H4 (cell line): ENCODE measurements around the gene MFAP2. TPM values are rescaled to one million over a fixed set of nuclear protein-coding genes. Genes with fewer than 3 reads are reported as not detected.

Source experiments
- DNase-seq: peaks from one replicate; pipeline ENCODE4 v3.0.0-alpha.2; 2015; ENCODE audit warnings: low spot score
- total RNA-seq: library from RNA; depleted of rRNA; stranded (reverse); fragments of >200 nt; shearing (Covaris generic); gene quantifications from 2 replicates; pipeline ENCODE4 v1.2.3, GENCODE V29; 2014

Gene MFAP2
- total RNA-seq, 1 experiment from 2014 or later = 15.8 TPM

DNA sequence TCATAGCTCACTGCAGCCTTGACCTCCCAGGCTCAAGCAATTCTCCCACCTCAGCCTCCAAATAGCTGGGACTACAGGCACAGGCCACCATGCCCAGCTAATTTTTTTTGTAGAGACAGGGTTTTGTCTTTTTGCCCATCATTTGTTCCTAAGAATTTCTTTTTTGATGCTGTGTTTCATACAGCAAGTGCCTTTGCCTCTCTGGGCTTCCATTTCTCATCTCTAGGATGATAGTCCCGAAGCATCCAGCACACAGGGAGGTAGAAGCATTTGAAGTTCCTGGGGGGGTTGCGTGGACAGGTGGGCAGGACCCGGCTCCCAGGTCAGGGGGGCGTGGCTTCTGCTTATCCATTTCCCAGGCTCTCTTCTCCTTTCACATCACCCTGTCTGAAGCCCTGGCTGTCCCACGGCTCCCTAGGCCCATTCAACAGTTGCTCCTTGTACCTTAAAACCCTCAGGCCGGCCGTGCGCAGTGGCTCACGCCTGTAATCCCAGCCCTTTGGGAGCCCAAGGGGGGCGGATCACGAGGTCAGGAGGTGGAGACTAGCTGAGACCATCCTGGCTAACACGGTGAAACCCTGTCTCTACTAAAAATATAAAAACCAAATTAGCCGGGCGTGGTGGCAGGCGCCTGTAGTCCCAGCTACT is 27.9 kb upstream of the MFAP2 start:
- no peak for DNase-seq

- no peak for DNase-seq
Observed at GRCh38 chr1:17007121-17007520, 26.7 kb upstream of the MFAP2 start.

- DNase-seq = no peak
Observed at GRCh38 chr1:17005365-17005740, 24.9 kb upstream of the MFAP2 start.

- no peak for DNase-seq
Observed at GRCh38 chr1:17004466-17005364, 24.3 kb upstream of the MFAP2 start.

DNA sequence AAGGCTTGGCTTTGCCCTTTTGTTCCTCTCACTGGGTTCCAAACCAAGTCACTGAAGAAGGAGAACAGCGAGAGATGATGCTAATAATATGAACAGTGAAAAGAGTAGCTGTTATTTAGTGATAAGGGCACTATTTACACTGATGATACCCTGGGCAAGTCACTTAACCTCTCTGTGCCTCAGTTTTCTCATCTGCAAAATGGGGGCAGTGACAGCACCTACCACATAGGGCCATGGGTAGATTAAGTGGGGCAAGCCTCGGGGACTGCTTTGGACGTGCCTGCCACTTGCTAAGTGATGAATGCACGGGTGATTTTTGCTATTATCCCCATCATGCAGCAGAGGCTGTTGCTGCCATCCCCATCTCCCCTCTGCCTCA is 22.1 kb upstream of the MFAP2 start:
- DNase-seq = no peak

DNA sequence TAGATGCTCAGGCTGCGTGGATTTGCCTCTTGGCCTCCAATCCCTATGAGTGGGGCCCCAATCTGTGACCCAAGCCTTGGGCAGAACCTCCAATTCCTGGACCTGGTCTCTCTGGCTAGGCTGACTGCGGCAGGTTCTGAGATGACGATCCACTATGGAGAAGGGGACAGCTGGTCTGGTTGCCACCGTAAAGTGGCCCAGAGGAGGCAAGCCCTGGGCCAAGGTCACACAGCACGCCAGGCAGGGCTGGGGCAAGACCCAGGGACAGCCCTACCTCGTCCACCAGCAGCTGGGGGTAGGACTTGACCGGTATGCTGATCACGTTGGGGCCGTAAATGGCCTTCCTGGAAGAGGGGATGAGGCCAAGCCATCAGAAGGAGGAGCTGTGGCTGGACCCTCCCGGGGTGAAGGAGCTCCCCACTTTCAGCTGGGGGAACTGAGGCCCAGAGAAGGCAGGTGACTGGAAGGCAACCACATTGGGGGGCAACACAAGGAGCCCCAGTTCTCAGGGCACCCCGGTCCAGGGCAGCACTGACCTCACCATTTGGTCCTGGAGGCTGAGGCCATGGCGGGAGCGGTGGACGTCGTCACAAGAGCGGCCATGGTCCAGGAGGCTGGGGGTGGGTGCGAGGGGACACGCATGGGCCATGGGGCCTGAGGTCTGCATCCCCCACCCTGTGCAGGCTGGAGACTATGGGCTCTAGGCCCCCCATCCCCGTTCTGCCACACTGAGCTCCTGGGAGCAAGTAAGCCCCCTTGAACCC is 21.5 kb upstream of the MFAP2 start:
- no peak for DNase-seq

GRCh38 chr1:16999863-17000262 is 19.4 kb upstream of the MFAP2 start:
- no peak for DNase-seq

- DNase-seq = no peak
Observed at GRCh38 chr1:16998589-16998988, 18.2 kb upstream of the MFAP2 start.

GRCh38 chr1:16996845-16997244 is 16.4 kb upstream of the MFAP2 start:
- DNase-seq = no peak

- no peak for DNase-seq
Observed at GRCh38 chr1:16993521-16994038, 13.2 kb upstream of the MFAP2 start.

GRCh38 chr1:16992675-16993074 is 12.3 kb upstream of the MFAP2 start:
- DNase-seq = no peak

GRCh38 chr1:16992102-16992501 is 11.7 kb upstream of the MFAP2 start:
- DNase-seq = no peak

DNA sequence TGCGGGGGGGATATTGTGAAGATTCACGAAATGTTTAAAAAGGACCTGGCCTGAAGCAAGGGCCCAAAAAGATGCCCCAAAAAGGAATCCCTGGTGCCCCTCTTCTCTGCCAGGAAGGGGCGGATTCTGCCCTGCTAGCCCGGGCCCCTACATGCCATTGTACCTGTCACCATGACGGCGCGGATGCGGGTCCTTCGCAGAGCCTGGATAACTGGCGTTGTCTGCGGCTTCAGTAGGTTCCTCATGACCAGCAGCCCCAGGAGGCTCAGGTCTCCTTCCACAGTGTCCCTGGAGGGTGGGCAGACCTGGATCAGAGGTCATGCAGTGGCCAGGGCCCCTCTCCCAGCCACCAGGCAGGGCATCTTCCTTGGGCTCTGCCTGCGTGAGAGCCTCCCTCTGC is 11.2 kb upstream of the MFAP2 start:
- DNase-seq = no peak

DNA sequence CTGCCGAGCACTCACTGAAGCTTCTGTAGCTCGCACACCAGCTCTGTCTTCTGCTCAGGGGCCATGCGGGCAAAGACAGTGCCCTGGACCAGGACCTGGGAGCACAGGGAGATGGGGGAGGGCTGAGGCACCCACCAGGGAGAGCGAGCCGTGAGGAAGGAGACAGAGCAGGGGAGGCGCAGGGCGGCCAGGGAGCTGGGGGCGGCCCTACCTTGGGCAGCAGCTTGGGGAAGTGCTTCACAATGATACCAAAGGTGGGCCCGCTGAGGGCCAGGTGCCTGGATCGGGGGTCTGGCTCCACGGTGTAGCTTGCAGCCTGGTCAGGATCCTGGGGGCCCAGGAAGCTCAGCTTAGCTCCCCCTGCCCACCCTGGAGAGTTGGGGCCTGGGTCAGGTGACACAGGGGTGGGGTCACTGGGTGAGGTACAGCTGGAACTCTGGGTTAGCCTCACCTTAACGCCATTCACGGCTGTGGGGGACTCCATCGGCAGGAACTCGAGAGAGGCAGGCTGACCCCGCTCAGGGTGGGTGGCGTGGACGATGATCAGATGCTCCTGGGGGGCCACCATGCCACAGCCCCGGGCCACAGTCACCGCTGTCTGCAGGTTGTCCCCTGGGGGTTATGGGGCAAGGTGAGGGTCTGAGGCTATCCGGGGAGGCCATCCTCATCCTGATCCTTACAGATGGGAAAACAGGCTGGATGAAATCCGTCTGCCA is 9.4 kb upstream of the MFAP2 start:
- no peak for DNase-seq

DNA sequence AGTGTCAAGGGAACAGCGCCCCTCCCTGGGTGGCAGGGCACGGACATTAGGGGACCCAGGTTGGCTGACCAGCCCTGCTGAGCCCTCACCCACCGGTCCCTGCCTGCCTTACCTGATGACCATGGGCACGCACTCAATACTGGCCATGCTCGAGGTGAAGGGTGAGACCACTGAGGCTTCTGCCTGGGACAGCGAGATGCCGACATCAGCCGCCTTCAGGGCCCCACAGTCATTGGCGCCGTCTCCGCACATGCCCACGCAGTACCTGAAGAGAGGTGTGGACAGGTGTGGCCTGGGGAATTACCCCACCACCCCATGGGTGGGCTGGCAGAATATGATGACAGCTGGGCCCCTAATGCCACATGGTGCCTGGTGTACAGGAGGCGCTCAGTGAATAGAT is 7.8 kb upstream of the MFAP2 start:
- no peak for DNase-seq

GRCh38 chr1:16986962-16987361 is 6.5 kb upstream of the MFAP2 start:
- no peak for DNase-seq

- DNase-seq = no peak
Observed at GRCh38 chr1:16986560-16986959, 6.1 kb upstream of the MFAP2 start.

DNA sequence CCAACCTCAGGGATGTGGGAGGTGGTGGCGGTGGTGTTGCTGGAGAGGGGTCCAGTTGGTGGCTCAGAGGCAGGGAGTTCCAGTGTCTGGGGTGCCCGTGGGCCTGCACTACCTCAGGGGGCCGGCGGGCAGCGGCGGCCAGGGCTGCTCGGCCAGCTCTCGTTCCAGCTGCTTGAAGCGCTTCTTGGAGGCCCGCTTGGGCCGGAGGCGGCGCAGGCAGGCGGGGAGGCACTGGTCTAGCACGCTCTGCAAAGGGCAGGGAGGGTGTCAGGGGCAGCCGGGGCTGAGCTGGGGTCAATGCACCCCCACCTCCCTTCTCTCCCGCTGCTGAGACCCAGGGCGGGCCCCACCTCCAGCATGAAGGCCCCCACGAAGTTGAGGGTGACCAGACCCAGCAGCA is 5.7 kb upstream of the MFAP2 start:
- no peak for DNase-seq

GRCh38 chr1:16984717-16985116 is 4.3 kb upstream of the MFAP2 start:
- peak; percentile 69 for DNase-seq

- DNase-seq = no peak
Observed at GRCh38 chr1:16983649-16984048, 3.2 kb upstream of the MFAP2 start.

GRCh38 chr1:16982902-16983301 is 2.5 kb upstream of the MFAP2 start:
- no peak for DNase-seq
